GM13976 (cell line): ENCODE results near the gene NELL1.

Experiments
- DNase-seq: peaks from one replicate; pipeline ENCODE4 v3.0.0; 2012; ENCODE audit warnings: low spot score
- CTCF ChIP-seq: IDR thresholded peaks from 2 replicates; pipeline ENCODE4 v1.5.1; 2012; ENCODE audit warnings: borderline replicate concordance, mild to moderate bottlenecking; ENCODE audit not compliant: insufficient read depth; ENCODE audit errors: extremely low read depth, missing control alignments, control extremely low read depth
- in situ Hi-C: fragments of 300-500 bp; cut with MboI; formaldehyde crosslinking; loops from one replicate; pipeline ENCODE4 v1.12.0; 2022; ENCODE audit warnings: low sequenced_read_pairs, mixed read lengths, inconsistent platforms; ENCODE audit not compliant: unreplicated experiment

Gene NELL1

GRCh38 chr11:20627701-20628100 lies 41.7 kb upstream of the NELL1 start:
- no peak for TF ChIP-seq CTCF
- no peak for DNase-seq
- in situ Hi-C loops, result loop anchor here (25.0 kb wide), 1 partner anchor 885 kb away; no protein-coding TSS in a partner anchor

GRCh38 chr11:20631519-20632168 lies 37.7 kb upstream of the NELL1 start:
- in situ Hi-C loops, result loop anchor here (25.0 kb wide), 1 partner anchor 881 kb away; no protein-coding TSS in a partner anchor
- no peak for TF ChIP-seq CTCF
- DNase-seq, result no peak

- no peak for DNase-seq
- in situ Hi-C loops, result loop anchor here (25.0 kb wide), 1 partner anchor 880 kb away; no protein-coding TSS in a partner anchor
- TF ChIP-seq CTCF, result no peak
Observed at GRCh38 chr11:20632169-20632532, 37.2 kb upstream of the NELL1 start.

- in situ Hi-C loops, result loop anchor here (25.0 kb wide), 1 partner anchor 878 kb away; no protein-coding TSS in a partner anchor
- no peak for DNase-seq
Observed at GRCh38 chr11:20634044-20634443, 35.3 kb upstream of the NELL1 start.

GRCh38 chr11:20634781-20635180 lies 34.6 kb upstream of the NELL1 start:
- no peak for TF ChIP-seq CTCF
- no peak for DNase-seq
- in situ Hi-C loops, result loop anchor here (25.0 kb wide), 1 partner anchor 878 kb away; no protein-coding TSS in a partner anchor

More at GRCh38 chr11:20634044-20634443, 35.3 kb upstream of the NELL1 start:
- no peak for TF ChIP-seq CTCF

- TF ChIP-seq CTCF, result no peak
- in situ Hi-C loops, result loop anchor here (25.0 kb wide), 1 partner anchor 874 kb away; no protein-coding TSS in a partner anchor
- no peak for DNase-seq
Observed at GRCh38 chr11:20638074-20638473, 31.3 kb upstream of the NELL1 start.
